ENCODE measurements around the gene NPIPB2. TPM values are rescaled to one million over a fixed set of nuclear protein-coding genes. Genes with fewer than 3 reads are reported as not detected.
A peak's percentile ranks its signal among the peaks of the same experiment; 100 is the strongest.

Gene NPIPB2
- total and polyA plus RNA-seq, 10 of the 15 experiments (the other 5 are each of a cell fraction or from before 2014, with no cell fraction given), result 1.9 to 29.3 (median 10.8) TPM

- TF ChIP-seq BCLAF1 (IDR thresholded peaks at IDR 0.05) (no peak), YBX1 (IDR thresholded peaks at IDR 0.05) (no peak), ATF2 (IDR thresholded peaks at IDR 0.05; ENCODE audit: low read length) (no peak; the same call in 1 of the 2 replicates), NR2C2 (IDR thresholded peaks at IDR 0.05; ENCODE audit: borderline replicate concordance, control insufficient read depth, insufficient read length, low read depth) (no peak), PML (IDR thresholded peaks at IDR 0.05; ENCODE audit: low read length) (no peak; the same call in 1 of the 2 replicates), CTCF (IDR thresholded peaks at IDR 0.05 in 2 of 3, conservative IDR thresholded peaks at IDR 0.05 in 1 of 3; ENCODE audit: control insufficient read depth in 2 of 3, extremely low read depth in 1 of 3, insufficient read depth in 1 of 3, low read depth in 3 of 3, low read length in 3 of 3) (no peak), MLLT1 (IDR thresholded peaks at IDR 0.05) (no peak), IRF3 (IDR thresholded peaks at IDR 0.05) (no peak), MXI1 (IDR thresholded peaks at IDR 0.05; ENCODE audit: low read depth, low read length) (peak; percentile 67; the same call in 1 of the 2 replicates), TARDBP (IDR thresholded peaks at IDR 0.05; ENCODE audit: borderline replicate concordance) (no peak), BCL11A (IDR thresholded peaks at IDR 0.05; ENCODE audit: low read depth, low read length) (no peak), SMAD1 (IDR thresholded peaks at IDR 0.05; ENCODE audit: low read depth, partially characterized antibody) (no peak), SKIL (IDR thresholded peaks at IDR 0.05; ENCODE audit: low read depth, poor library complexity, severe bottlenecking) (peak; percentile 71), ZNF24 (IDR thresholded peaks at IDR 0.05) (0 out of 2 replicates have a peak, but pooled peaks have one; percentile 47), LARP7 (IDR thresholded peaks at IDR 0.05) (no peak), ESRRA (IDR thresholded peaks at IDR 0.05; ENCODE audit: low read length) (0 out of 2 replicates have a peak, but pooled peaks have one; percentile 12), JUNB (IDR thresholded peaks at IDR 0.05) (peak; percentile 17; the same call in 1 of the 2 replicates), SMARCA5 (IDR thresholded peaks at IDR 0.05) (no peak)
These were observed 38.4 kb upstream of the NPIPB2 start (continued) for GRCh38 chr16:11980136-11980844.

All from GM12878 (cell line).